Right renal pelvis (tissue), 4 donors: Measurements from ENCODE around the gene TNKS2. TPM values are rescaled to one million over a fixed set of nuclear protein-coding genes. Genes with fewer than 3 reads are reported as not detected.
"Not testable (repeated sequence)": the region's sequence is repeated elsewhere in the genome, so short reads cannot be mapped to it uniquely, and the experiment has no call there.

Source experiments
- DNase-seq, 4 donors: peaks; one replicate each; pipeline ENCODE4 v3.0.0-alpha.2; 2013; ENCODE audit warnings: low read depth in 4 of 4, low spot score in 3 of 4, missing footprints in 1 of 4
- polyA plus RNA-seq, 4 donors: library from polyadenylated mRNA; unstranded; fragments of 120-200 nt; gene quantifications; one replicate each; pipeline ENCODE4 v1.2.1, GENCODE V29; 2013; ENCODE audit not compliant: insufficient read length in 4 of 4

The TNKS2 gene
- polyA plus RNA-seq, 4 donors: 54.0 to 67.0 (median 63.2) TPM

GRCh38 chr10:91796331-91797047 lies 1.7 kb upstream of the TNKS2 start:
- DNase-seq: peak in 2 of 4 donors; percentile 2 to 5

- DNase-seq: no peak
These were observed 1.1 kb upstream of the TNKS2 start for GRCh38 chr10:91797048-91797690.

GRCh38 chr10:91798649-91799611 lies 704 bp downstream of the TNKS2 start:
- peak in 3 of 4 donors; percentile 25 to 34 (median 28) for DNase-seq

GRCh38 chr10:91799612-91799975 lies 1.4 kb downstream of the TNKS2 start:
- peak in 1 of 4 donors; percentile 4 for DNase-seq

- no peak for DNase-seq
These were observed 2.0 kb downstream of the TNKS2 start for GRCh38 chr10:91800182-91800581.

GRCh38 chr10:91800756-91801155 lies 2.5 kb downstream of the TNKS2 start:
- DNase-seq: no peak

- DNase-seq: no peak
These were observed 5.3 kb downstream of the TNKS2 start for GRCh38 chr10:91803386-91804125.

GRCh38 chr10:91804126-91804510 lies 5.9 kb downstream of the TNKS2 start:
- DNase-seq: no peak

GRCh38 chr10:91805110-91805838 lies 7.0 kb downstream of the TNKS2 start:
- DNase-seq: no peak

GRCh38 chr10:91807264-91807663 lies 9.0 kb downstream of the TNKS2 start:
- not testable (repeated sequence) for DNase-seq

GRCh38 chr10:91813251-91813650 lies 15.0 kb downstream of the TNKS2 start:
- DNase-seq: no peak

GRCh38 chr10:91816981-91817380 lies 18.8 kb downstream of the TNKS2 start:
- no peak for DNase-seq

GRCh38 chr10:91820144-91820543 lies 21.9 kb downstream of the TNKS2 start:
- DNase-seq: no peak

GRCh38 chr10:91824076-91824475 lies 25.9 kb downstream of the TNKS2 start:
- no peak for DNase-seq

- no peak for DNase-seq
These were observed 31.0 kb downstream of the TNKS2 start for GRCh38 chr10:91829268-91829667.

GRCh38 chr10:91838199-91838598 lies 40.0 kb downstream of the TNKS2 start:
- DNase-seq: no peak

GRCh38 chr10:91843083-91843482 lies 44.9 kb downstream of the TNKS2 start:
- no peak for DNase-seq

- no peak for DNase-seq
These were observed 58.4 kb downstream of the TNKS2 start for GRCh38 chr10:91856637-91857036.

GRCh38 chr10:91860885-91861284 lies 62.7 kb downstream of the TNKS2 start:
- DNase-seq: no peak

- DNase-seq: no peak
These were observed 65.9 kb downstream of the TNKS2 start for GRCh38 chr10:91864099-91864498.
